HEK293 (cell line): ENCODE results near the gene ANKS6.

ENCODE experiments used
- CTCF ChIA-PET: fragments of 350-600 bp; formaldehyde crosslinking; extraction: SDS; loops from one replicate; lab custom pipeline; 2021; ENCODE audit warnings: antibody characterized with exemption; lab: Yijun Ruan, JAX
- POLR2A ChIA-PET: fragments of 300-600 bp; formaldehyde crosslinking; extraction: SDS; loops from one replicate; lab custom pipeline; 2020; ENCODE audit warnings: antibody characterized with exemption, inconsistent platforms; lab: Yijun Ruan, JAX
- H3K27ac ChIP-seq: fragments of 200-500 bp; sonication (Bioruptor generic); 2 replicates; pipeline ENCODE4 v1.5.1; 2014; ENCODE audit warnings: low read depth, low read length, control low read depth, inconsistent platforms; ENCODE audit errors: extremely low read depth
- H3K36me3 ChIP-seq, 2 experiments: fragments of 200-500 bp in 1 of 2; sonication (Bioruptor generic) in 1 of 2; 1 replicate in 1 of 2; 2 replicates in 1 of 2; pipeline ENCODE4 v1.5.1; 2014 to 2017; ENCODE audit warnings: inconsistent platforms in 2 of 2, low read length in 2 of 2; ENCODE audit not compliant: control insufficient read depth in 2 of 2, insufficient read depth in 1 of 2
- H3K4me1 ChIP-seq: fragments of 200-500 bp; sonication (Bioruptor generic); 2 replicates; pipeline ENCODE4 v1.5.1; 2014; ENCODE audit warnings: mild to moderate bottlenecking, low read length, inconsistent platforms; ENCODE audit not compliant: control insufficient read depth, insufficient read depth
- H3K4me3 ChIP-seq: 2 replicates; pipeline ENCODE4 v1.5.1; 2011; ENCODE audit warnings: low read depth, mild to moderate bottlenecking, control low read depth, low read length, moderate library complexity
- H3K9me3 ChIP-seq: fragments of 200-500 bp; sonication (Bioruptor generic); 2 replicates; pipeline ENCODE4 v1.5.1; 2014; ENCODE audit warnings: low read depth, low read length, inconsistent platforms; ENCODE audit not compliant: control insufficient read depth, insufficient read depth
- GLIS1 ChIP-seq: fragments of 450-650 bp; formaldehyde crosslinking; IDR thresholded peaks from 2 replicates; pipeline ENCODE4 v1.5.1; 2016; ENCODE audit warnings: missing biosample characterization, missing genetic modification characterization
- PBX3 ChIP-seq: sonication (generic); formaldehyde crosslinking; IDR thresholded peaks from 2 replicates; pipeline ENCODE4 v1.8.1; 2022; ENCODE audit warnings: mild to moderate bottlenecking, moderate library complexity, missing genetic modification reagents
- PRDM10 ChIP-seq: fragments of 450-650 bp; formaldehyde crosslinking; IDR thresholded peaks from 2 replicates; pipeline ENCODE4 v1.5.1; 2016; ENCODE audit warnings: missing biosample characterization, missing genetic modification characterization
- ZBTB10 ChIP-seq: fragments of 450-650 bp; formaldehyde crosslinking; IDR thresholded peaks from 2 replicates; pipeline ENCODE4 v1.5.1; 2016; ENCODE audit warnings: missing biosample characterization, missing genetic modification characterization
- ZNF202 ChIP-seq: fragments of 450-650 bp; formaldehyde crosslinking; IDR thresholded peaks from 2 replicates; pipeline ENCODE4 v1.5.1; 2016; ENCODE audit warnings: missing biosample characterization, missing genetic modification characterization, borderline replicate concordance
- ZNF302 ChIP-seq: fragments of 450-650 bp; formaldehyde crosslinking; IDR thresholded peaks from 2 replicates; pipeline ENCODE4 v1.5.1; 2016; ENCODE audit warnings: missing biosample characterization, missing genetic modification characterization, low read depth
- ZNF48 ChIP-seq: fragments of 450-650 bp; formaldehyde crosslinking; IDR thresholded peaks from 2 replicates; pipeline ENCODE4 v1.5.1; 2016; ENCODE audit warnings: missing biosample characterization, missing genetic modification characterization
- ZNF513 ChIP-seq: fragments of 450-650 bp; IDR thresholded peaks from 2 replicates; pipeline ENCODE4 v1.5.1; 2018; ENCODE audit warnings: missing biosample characterization, missing genetic modification characterization
- ZNF521 ChIP-seq: fragments of 450-650 bp; formaldehyde crosslinking; IDR thresholded peaks from 2 replicates; pipeline ENCODE4 v1.5.1; 2017; ENCODE audit warnings: missing biosample characterization, mild to moderate bottlenecking, missing genetic modification characterization
- TF ChIP-seq, protein P1 (sequence below): fragments of 450-650 bp; formaldehyde crosslinking; IDR thresholded peaks from 2 replicates; pipeline ENCODE4 v1.5.1; 2016; ENCODE audit warnings: missing biosample characterization, missing genetic modification characterization
- TF ChIP-seq, protein P2 (sequence below): fragments of 450-650 bp; formaldehyde crosslinking; IDR thresholded peaks from 2 replicates; pipeline ENCODE4 v1.5.1; 2017; ENCODE audit warnings: missing biosample characterization, mild to moderate bottlenecking, missing genetic modification characterization, moderate library complexity

ANKS6 gene

GRCh38 chr9:98750364-98751060 lies 45.8 kb downstream of the ANKS6 start (continued):
- TF ChIP-seq PRDM10 (tag by site-specific recombination) = no peak
- TF ChIP-seq ZNF521 (tag by site-specific recombination) = no peak
- TF ChIP-seq, protein P1, sequence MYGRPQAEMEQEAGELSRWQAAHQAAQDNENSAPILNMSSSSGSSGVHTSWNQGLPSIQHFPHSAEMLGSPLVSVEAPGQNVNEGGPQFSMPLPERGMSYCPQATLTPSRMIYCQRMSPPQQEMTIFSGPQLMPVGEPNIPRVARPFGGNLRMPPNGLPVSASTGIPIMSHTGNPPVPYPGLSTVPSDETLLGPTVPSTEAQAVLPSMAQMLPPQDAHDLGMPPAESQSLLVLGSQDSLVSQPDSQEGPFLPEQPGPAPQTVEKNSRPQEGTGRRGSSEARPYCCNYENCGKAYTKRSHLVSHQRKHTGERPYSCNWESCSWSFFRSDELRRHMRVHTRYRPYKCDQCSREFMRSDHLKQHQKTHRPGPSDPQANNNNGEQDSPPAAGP = no peak
- no peak for TF ChIP-seq ZBTB10

DNA sequence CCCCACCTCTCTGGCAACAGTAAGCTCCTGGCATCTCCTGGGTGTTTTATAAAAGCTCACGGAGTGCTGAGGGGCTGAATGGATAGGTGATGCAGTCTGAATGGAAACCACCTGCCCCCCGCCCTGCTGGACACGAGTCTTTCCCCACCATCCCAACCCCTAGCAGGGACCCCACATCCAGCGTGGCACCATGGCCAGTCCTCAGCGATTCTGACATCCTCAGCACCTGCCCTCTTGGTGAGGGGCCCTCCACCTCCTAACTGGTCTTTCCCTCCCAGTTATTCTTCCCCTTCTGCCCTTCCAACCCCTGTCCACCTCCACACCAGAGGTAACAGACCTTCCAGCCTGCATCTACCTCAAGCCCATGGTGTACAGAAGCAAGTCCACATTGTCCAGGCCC lies 48.9 kb downstream of the ANKS6 start:
- ChIA-PET POLR2A (no interaction called here), CTCF (no interaction called here)
- Histone ChIP-seq H3K4me3 (no peak overlapping the region), H3K36me3 (peaks cover 0 to 85% of the 10 kb centered on the region in 2 experiments; a peak in 1 of 3 replicates), H3K4me1 (no peaks in the 10 kb centered on the region), H3K27ac (no peak overlapping the region), H3K9me3 (no peaks in the 10 kb centered on the region)
- no peak for TF ChIP-seq ZNF513
- TF ChIP-seq GLIS1 = no peak
- TF ChIP-seq ZNF202 = no peak
- TF ChIP-seq ZNF48 (tag by site-specific recombination) = no peak
- TF ChIP-seq, protein P2, sequence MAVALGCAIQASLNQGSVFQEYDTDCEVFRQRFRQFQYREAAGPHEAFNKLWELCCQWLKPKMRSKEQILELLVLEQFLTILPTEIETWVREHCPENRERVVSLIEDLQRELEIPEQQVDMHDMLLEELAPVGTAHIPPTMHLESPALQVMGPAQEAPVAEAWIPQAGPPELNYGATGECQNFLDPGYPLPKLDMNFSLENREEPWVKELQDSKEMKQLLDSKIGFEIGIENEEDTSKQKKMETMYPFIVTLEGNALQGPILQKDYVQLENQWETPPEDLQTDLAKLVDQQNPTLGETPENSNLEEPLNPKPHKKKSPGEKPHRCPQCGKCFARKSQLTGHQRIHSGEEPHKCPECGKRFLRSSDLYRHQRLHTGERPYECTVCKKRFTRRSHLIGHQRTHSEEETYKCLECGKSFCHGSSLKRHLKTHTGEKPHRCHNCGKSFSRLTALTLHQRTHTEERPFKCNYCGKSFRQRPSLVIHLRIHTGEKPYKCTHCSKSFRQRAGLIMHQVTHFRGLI = no peak
- no peak for TF ChIP-seq PBX3 (CRISPR knock-in tag)
- no peak for TF ChIP-seq ZNF302 (tag by site-specific recombination)
